Heart left ventricle (tissue), 16 donors: ENCODE data around the gene NR5A2. TPM values are rescaled to one million over a fixed set of nuclear protein-coding genes. Genes with fewer than 3 reads are reported as not detected.

Experiments
- ATAC-seq, 4 donors: fragments of 200-7000 bp; cut with Tn5 transposase; one replicate each; pipeline ENCODE4 v1.9.1; 2020 to 2022; ENCODE audit warnings: moderate library complexity in 4 of 4, mild to moderate bottlenecking in 3 of 4, moderate number of reproducible peaks in 1 of 4
- DNase-seq, 5 donors: peaks; one replicate each; pipeline ENCODE4 v3.0.0-alpha.2; 2020
- H3K27ac ChIP-seq, 12 donors: fragments of 200-600 bp; sonication (generic) in 4 of 12; one replicate each; pipeline versions ENCODE4 v1.5.0 to v1.8.0; 2016 to 2022; ENCODE audit warnings: mild to moderate bottlenecking in 2 of 12
- H3K27me3 ChIP-seq, 9 donors: fragments of 200-600 bp; sonication (generic) in 2 of 9; one replicate each; pipeline versions ENCODE4 v1.5.1 to v1.8.0; 2016 to 2022; ENCODE audit warnings: mild to moderate bottlenecking in 3 of 9
- H3K36me3 ChIP-seq, 9 donors: fragments of 200-600 bp; sonication (generic) in 2 of 9; one replicate each; pipeline versions ENCODE4 v1.5.0 to v1.8.0; 2018 to 2022; ENCODE audit warnings: mild to moderate bottlenecking in 2 of 9
- H3K4me1 ChIP-seq, 12 donors: fragments of 200-600 bp; sonication (generic) in 4 of 12; one replicate each; pipeline versions ENCODE4 v1.5.0 to v1.8.0; 2016 to 2022; ENCODE audit warnings: mild to moderate bottlenecking in 3 of 12
- H3K4me3 ChIP-seq, 12 donors: fragments of 200-600 bp; sonication (generic) in 4 of 12; one replicate each; pipeline versions ENCODE4 v1.5.0 to v1.8.0; 2017 to 2022; ENCODE audit warnings: mild to moderate bottlenecking in 9 of 12, moderate library complexity in 4 of 12
- H3K9me3 ChIP-seq, 12 donors: fragments of 200-600 bp; sonication (generic) in 4 of 12; one replicate each; pipeline versions ENCODE4 v1.5.0 to v1.8.0; 2016 to 2022; ENCODE audit warnings: mild to moderate bottlenecking in 1 of 12
- POLR2A ChIP-seq, 2 donors: fragments of 450-650 bp; IDR thresholded peaks; one replicate each; pipeline ENCODE4 v1.6.1; 2017; ENCODE audit warnings: antibody characterized with exemption in 2 of 2, mild to moderate bottlenecking in 2 of 2, moderate library complexity in 2 of 2
- WGBS, 4 donors: extraction: QIAGEN DNeasy Blood & Tissue Kit in 2 of 4; methylation state at CpG; one replicate each; pipeline versions ENCODE4 v1.1.5 to v1.1.7; 2013 to 2018; 5-methylcytosine and 5-hydroxymethylcytosine counted together
- intact Hi-C, 10 donors: fragments of 100-400 bp; cut with DNase I; formaldehyde crosslinking; loops; one replicate each; pipeline versions ENCODE4 v1.11.1 to v1.14.2; 2022
- polyA plus RNA-seq, 2 donors: library from polyadenylated mRNA; stranded (reverse); fragments of 200-250 nt; gene quantifications; one replicate each; pipeline ENCODE4 v1.2.3, GENCODE V29; 2013
- total RNA-seq, 9 donors: library from RNA; depleted of rRNA in 2 of 9; stranded (reverse); fragments of >200 nt in 2 of 9; fragmentation: NEBNext Ultra II Directional in 3 of 9; extraction: Animal tissue kit (Norgen Biotek cat#: 25700) in 3 of 9; gene quantifications; one replicate each; pipeline versions ENCODE4 v1.1.0 to v1.2.4, GENCODE V29; 2016 to 2023
- TF ChIP-seq, protein P1 (sequence below), 12 donors: fragments of 200-600 bp; sonication (generic) in 4 of 12; IDR thresholded peaks; one replicate each; pipeline versions ENCODE4 v1.5.0 to v1.8.0; 2018 to 2022; ENCODE audit warnings: antibody characterized with exemption in 12 of 12, mild to moderate bottlenecking in 5 of 12
- donor health status: ischemic (EF 13 %, LVEDD 7.1; RV severe dilation, severe dysfunction).
- donor health status: healthy with polysubstance abuse.
- donor health status: DM: no; HTN: yes; CAD: no.
- donor health status: DM: no; HTN: no; CAD: no.
- donor health status: ischemic (EF 25% LVEDD 6.9; RV normal size, moderate dysfunction).
- donor health status: ischemic (EF 25% LVEDD 5.7; RV mildly dilated, moderate dysfunction).
- donor health status: healthy.
- donor health status: DM: yes; HTN: yes; CAD: no.
- donor health status: ischemic (EF 35%, LVEDD 5.7; RV mildly dilated, moderate dysfunction).
- donor health status: nonischemic (EF 11% LVEDD 7.7; RV severe dilation, severe dysfunction).
- donor health status: DM: yes; HTN: yes; CAD: no.
- donor health status: PGD.
- donor health status: ischemic (EF 29% LVEDD 5.4; RV normal size, mild dysfunction).
- donor health status: nonischemic (EF 23%, LVEDD 6.1; RV moderate dilation, normal function).

The NR5A2 gene
- total and polyA plus RNA-seq, 11 donors, result 0.30 to 2.7 (median 1.0) TPM

DNA sequence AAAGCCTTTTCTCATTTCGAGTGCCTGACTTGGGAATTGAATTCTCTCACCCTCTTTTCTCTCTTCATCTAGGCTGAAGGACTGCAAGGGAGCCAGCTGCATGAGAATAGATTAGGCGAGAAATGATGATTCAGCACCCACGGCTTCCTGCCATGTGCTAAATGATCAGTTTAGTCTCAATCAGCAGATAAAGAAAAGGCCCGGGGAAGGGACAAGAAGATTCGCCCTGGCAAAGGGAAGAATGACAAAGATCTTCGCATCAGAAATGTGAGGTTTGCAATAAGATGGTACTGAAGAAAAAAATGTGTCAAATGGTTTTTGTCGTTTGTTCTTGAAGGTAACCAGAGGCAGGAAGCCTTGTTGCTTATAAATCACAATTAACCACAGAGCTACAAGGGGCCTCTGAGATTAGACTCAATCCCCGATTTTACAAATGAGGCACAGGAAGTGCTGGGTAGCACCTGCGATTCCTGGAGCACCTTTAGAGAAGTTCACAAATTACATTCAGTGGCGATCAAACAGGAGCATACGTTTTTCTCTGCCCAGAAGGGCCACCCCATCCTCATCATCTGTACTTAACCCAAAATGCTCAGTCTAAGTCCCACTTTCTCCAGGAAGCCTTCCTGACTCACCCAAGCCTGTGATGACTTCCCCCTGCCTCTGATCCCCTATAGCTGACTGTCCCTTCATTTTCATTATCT, 198.9 kb downstream of the NR5A2 start:
- Histone ChIP-seq H3K36me3 (no peaks in the 10 kb centered on the region), H3K4me3 (no peak overlapping the region), H3K27ac (no peak overlapping the region), H3K4me1 (peaks cover 0 to 15% (median 0%) of the 10 kb centered on the region in 12 donors), H3K27me3 (peaks cover 0 to 26% (median 0%) of the 10 kb centered on the region in 9 donors), H3K9me3 (no peaks in the 10 kb centered on the region)
- no peak for TF ChIP-seq POLR2A (IDR thresholded peaks at IDR 0.05)
- TF ChIP-seq, protein P1, sequence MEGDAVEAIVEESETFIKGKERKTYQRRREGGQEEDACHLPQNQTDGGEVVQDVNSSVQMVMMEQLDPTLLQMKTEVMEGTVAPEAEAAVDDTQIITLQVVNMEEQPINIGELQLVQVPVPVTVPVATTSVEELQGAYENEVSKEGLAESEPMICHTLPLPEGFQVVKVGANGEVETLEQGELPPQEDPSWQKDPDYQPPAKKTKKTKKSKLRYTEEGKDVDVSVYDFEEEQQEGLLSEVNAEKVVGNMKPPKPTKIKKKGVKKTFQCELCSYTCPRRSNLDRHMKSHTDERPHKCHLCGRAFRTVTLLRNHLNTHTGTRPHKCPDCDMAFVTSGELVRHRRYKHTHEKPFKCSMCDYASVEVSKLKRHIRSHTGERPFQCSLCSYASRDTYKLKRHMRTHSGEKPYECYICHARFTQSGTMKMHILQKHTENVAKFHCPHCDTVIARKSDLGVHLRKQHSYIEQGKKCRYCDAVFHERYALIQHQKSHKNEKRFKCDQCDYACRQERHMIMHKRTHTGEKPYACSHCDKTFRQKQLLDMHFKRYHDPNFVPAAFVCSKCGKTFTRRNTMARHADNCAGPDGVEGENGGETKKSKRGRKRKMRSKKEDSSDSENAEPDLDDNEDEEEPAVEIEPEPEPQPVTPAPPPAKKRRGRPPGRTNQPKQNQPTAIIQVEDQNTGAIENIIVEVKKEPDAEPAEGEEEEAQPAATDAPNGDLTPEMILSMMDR (IDR thresholded peaks at IDR 0.05), result no peak
- ATAC-seq, result no peak
- 25 to 36% (median 35%) methylated on average over 11 of the region's 11 CpGs for WGBS, 4 donors
- no peak for DNase-seq
- intact Hi-C loops, result no loop called here

DNA sequence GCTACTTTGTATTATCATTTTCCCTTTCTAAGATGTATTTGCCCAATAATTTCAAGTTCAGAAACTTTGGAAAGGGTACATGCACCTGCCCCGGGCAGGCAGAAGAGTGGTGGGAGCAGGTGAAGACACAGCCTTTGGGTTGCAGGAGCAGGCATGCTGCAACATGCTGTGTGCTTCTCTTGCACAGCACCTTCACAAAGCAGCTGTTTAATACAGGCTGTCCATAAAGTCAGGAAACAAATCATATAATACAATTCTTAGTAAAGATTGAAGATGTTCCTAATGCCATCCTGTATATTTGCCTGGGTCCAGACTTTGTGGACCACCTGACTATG, 199.4 kb downstream of the NR5A2 start:
- Histone ChIP-seq H3K4me3 (no peak overlapping the region), H3K27ac (no peak overlapping the region), H3K4me1 (peaks cover 0 to 20% (median 0%) of the 10 kb centered on the region in 12 donors), H3K36me3 (no peaks in the 10 kb centered on the region), H3K27me3 (peaks cover 0 to 26% (median 0%) of the 10 kb centered on the region in 9 donors), H3K9me3 (no peaks in the 10 kb centered on the region)
- intact Hi-C loops, result no loop called here
- ATAC-seq (no peak), DNase-seq (no peak)
- TF ChIP-seq, protein P1 (IDR thresholded peaks at IDR 0.05), result no peak
- no peak for TF ChIP-seq POLR2A (IDR thresholded peaks at IDR 0.05)
- WGBS, 4 donors, result 68 to 92% (median 87%) methylated on average over 1 of the region's 1 CpG
